Activated CD4-positive, alpha-beta T cell treated with anti-CD3 and anti-CD28 coated beads, Interleukin-2, Interleukin-4, amounts not matched to agents 100 ng/mL and 50 ng/mL, durations not matched to agents 16 hours and 8 hours (primary cell): ENCODE measurements around the gene GLCE.
"Not testable (repeated sequence)": the region's sequence is repeated elsewhere in the genome, so short reads cannot be mapped to it uniquely, and the experiment has no call there.

Source experiments
- DNase-seq: peaks from one replicate; pipeline ENCODE4 v3.0.0-alpha.2; 2020; ENCODE audit warnings: low spot score

The GLCE gene

GRCh38 chr15:69138963-69139362 is 21.5 kb upstream of the GLCE start:
- no peak for DNase-seq

GRCh38 chr15:69140306-69140705 is 20.1 kb upstream of the GLCE start:
- no peak for DNase-seq

- no peak for DNase-seq
Observed at GRCh38 chr15:69141286-69141701, 19.1 kb upstream of the GLCE start.

GRCh38 chr15:69141833-69142232 is 18.6 kb upstream of the GLCE start:
- DNase-seq, result no peak

- no peak for DNase-seq
Observed at GRCh38 chr15:69143756-69144436, 16.5 kb upstream of the GLCE start.

- no peak for DNase-seq
Observed at GRCh38 chr15:69144530-69144929, 15.9 kb upstream of the GLCE start.

GRCh38 chr15:69145149-69145693 is 15.2 kb upstream of the GLCE start:
- DNase-seq, result no peak

- DNase-seq, result no peak
Observed at GRCh38 chr15:69145694-69146492, 14.5 kb upstream of the GLCE start.

GRCh38 chr15:69146724-69147435 is 13.6 kb upstream of the GLCE start:
- no peak for DNase-seq

- DNase-seq, result no peak
Observed at GRCh38 chr15:69148465-69148864, 12.0 kb upstream of the GLCE start.

GRCh38 chr15:69149163-69149562 is 11.3 kb upstream of the GLCE start:
- no peak for DNase-seq

- DNase-seq, result no peak
Observed at GRCh38 chr15:69149803-69150202, 10.6 kb upstream of the GLCE start.

GRCh38 chr15:69150336-69150735 is 10.1 kb upstream of the GLCE start:
- DNase-seq, result no peak

- no peak for DNase-seq
Observed at GRCh38 chr15:69150841-69151240, 9.6 kb upstream of the GLCE start.

GRCh38 chr15:69153046-69153445 is 7.4 kb upstream of the GLCE start:
- DNase-seq, result no peak

GRCh38 chr15:69153587-69153986 is 6.8 kb upstream of the GLCE start:
- DNase-seq, result not testable (repeated sequence)

GRCh38 chr15:69154078-69154477 is 6.4 kb upstream of the GLCE start:
- DNase-seq, result no peak

- DNase-seq, result no peak
Observed at GRCh38 chr15:69154684-69155083, 5.8 kb upstream of the GLCE start.

- no peak for DNase-seq
Observed at GRCh38 chr15:69156736-69157381, 3.6 kb upstream of the GLCE start.

GRCh38 chr15:69158201-69158842 is 2.1 kb upstream of the GLCE start:
- no peak for DNase-seq

GRCh38 chr15:69158843-69159240 is 1.6 kb upstream of the GLCE start:
- DNase-seq, result no peak

GRCh38 chr15:69159805-69160140 is 662 bp upstream of the GLCE start:
- no peak for DNase-seq
